ENCODE measurements around the gene ANO6. TPM values are rescaled to one million over a fixed set of nuclear protein-coding genes. Genes with fewer than 3 reads are reported as not detected.

The ANO6 gene
- total RNA-seq, 3 donors from 2014 or later (not counting 1 experiment from before 2014, with no cell fraction given): 26.6 to 31.0 (median 30.4) TPM

DNA sequence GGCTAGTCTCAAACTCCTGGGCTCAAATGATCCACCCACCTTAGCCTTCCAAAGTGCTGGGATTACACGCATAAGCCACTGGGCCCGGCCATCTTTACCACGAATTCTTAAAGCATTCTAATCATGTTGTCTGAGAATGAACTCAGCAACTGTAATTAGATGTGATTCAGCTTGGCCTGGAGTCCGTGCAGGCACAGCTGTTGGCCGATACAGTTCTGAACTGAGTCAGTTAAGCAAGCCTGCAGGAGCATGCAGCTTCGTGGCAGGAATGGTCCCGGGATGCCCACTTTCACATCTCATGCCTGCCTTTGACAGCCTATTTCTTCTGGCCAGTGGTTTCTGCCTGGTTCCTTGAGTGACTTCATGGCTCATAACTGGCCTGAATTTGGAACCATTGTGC lies 194.1 kb downstream of the ANO6 start:
- no peak for ATAC-seq
- no peak overlapping the region for H3K27ac Mint-ChIP-seq
- H3K9me3 ChIP-seq (ENCODE audit: control insufficient read depth, insufficient read depth, low read length): no peaks in the 10 kb centered on the region

DNA sequence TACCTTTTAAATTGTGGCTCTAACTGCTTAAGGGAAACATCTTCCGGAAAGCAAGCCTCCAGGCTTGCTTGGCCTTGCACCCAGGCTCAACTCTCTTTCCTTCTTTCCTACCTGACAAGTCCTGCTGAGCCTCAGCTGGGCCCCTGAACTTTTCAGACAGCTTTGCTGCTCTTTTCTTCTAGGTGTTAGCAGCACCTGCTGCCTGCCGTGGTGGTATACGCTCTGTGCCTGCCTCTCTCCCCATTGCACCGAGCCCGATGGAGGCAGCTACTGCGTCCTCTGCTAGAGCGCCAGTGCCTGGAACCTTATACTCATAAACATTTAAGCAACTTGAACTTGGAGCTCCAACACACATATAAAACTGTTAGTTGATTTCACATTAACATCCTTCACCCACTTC lies 195.7 kb downstream of the ANO6 start:
- H3K27me3 Mint-ChIP-seq (ENCODE audit: low read depth in 2 of 2): no peaks in the 10 kb centered on the region
- DNase-seq (no peak), ATAC-seq (no peak)
- Histone ChIP-seq H3K27ac (ENCODE audit: low read length) (no peak overlapping the region), H3K4me3 (ENCODE audit: low read length) (no peak overlapping the region), H3K36me3 (ENCODE audit: control insufficient read depth, insufficient read depth, low read length) (peaks cover 41% of the 10 kb centered on the region), H3K9me3 (ENCODE audit: control insufficient read depth, insufficient read depth, low read length) (no peaks in the 10 kb centered on the region), H3K4me1 (ENCODE audit: control insufficient read depth, insufficient read depth, low read length) (no peaks in the 10 kb centered on the region), H3K27me3 (ENCODE audit: control insufficient read depth, insufficient read depth, low read length) (no peaks in the 10 kb centered on the region)
- H3K36me3 Mint-ChIP-seq: peaks cover 7% of the 10 kb centered on the region
- no peak overlapping the region for H3K4me3 Mint-ChIP-seq
- no peaks in the 10 kb centered on the region for H3K9me3 Mint-ChIP-seq
- H3K27ac Mint-ChIP-seq: no peak overlapping the region
- no peaks in the 10 kb centered on the region for H3K4me1 Mint-ChIP-seq
- TF ChIP-seq, protein P1, sequence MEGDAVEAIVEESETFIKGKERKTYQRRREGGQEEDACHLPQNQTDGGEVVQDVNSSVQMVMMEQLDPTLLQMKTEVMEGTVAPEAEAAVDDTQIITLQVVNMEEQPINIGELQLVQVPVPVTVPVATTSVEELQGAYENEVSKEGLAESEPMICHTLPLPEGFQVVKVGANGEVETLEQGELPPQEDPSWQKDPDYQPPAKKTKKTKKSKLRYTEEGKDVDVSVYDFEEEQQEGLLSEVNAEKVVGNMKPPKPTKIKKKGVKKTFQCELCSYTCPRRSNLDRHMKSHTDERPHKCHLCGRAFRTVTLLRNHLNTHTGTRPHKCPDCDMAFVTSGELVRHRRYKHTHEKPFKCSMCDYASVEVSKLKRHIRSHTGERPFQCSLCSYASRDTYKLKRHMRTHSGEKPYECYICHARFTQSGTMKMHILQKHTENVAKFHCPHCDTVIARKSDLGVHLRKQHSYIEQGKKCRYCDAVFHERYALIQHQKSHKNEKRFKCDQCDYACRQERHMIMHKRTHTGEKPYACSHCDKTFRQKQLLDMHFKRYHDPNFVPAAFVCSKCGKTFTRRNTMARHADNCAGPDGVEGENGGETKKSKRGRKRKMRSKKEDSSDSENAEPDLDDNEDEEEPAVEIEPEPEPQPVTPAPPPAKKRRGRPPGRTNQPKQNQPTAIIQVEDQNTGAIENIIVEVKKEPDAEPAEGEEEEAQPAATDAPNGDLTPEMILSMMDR (IDR thresholded peaks at IDR 0.05): no peak
- intact Hi-C loops (cut with micrococcal nuclease): no loop called here
- WGBS (ENCODE audit: insufficient coverage): 98% methylated on average over 7 of the region's 7 CpGs

More for the DNA sequence above, 194.1 kb downstream of the ANO6 start:
- no peak for DNase-seq
- Mint-ChIP-seq H3K4me1 (no peaks in the 10 kb centered on the region), H3K4me3 (no peak overlapping the region), H3K36me3 (peaks cover 7% of the 10 kb centered on the region), H3K27me3 (ENCODE audit: low read depth in 2 of 2) (no peaks in the 10 kb centered on the region), H3K9me3 (no peaks in the 10 kb centered on the region)
- H3K27ac ChIP-seq (ENCODE audit: low read length): no peak overlapping the region
- H3K4me1 ChIP-seq (ENCODE audit: control insufficient read depth, insufficient read depth, low read length): no peaks in the 10 kb centered on the region
- H3K4me3 ChIP-seq (ENCODE audit: low read length): no peak overlapping the region
- peaks cover 37% of the 10 kb centered on the region for H3K36me3 ChIP-seq (ENCODE audit: control insufficient read depth, insufficient read depth, low read length)
- intact Hi-C loops (cut with micrococcal nuclease): no loop called here
- no peaks in the 10 kb centered on the region for H3K27me3 ChIP-seq (ENCODE audit: control insufficient read depth, insufficient read depth, low read length)
- WGBS (ENCODE audit: insufficient coverage): 98% methylated on average over 7 of the region's 7 CpGs
- TF ChIP-seq, protein P1 (IDR thresholded peaks at IDR 0.05): no peak

DNA sequence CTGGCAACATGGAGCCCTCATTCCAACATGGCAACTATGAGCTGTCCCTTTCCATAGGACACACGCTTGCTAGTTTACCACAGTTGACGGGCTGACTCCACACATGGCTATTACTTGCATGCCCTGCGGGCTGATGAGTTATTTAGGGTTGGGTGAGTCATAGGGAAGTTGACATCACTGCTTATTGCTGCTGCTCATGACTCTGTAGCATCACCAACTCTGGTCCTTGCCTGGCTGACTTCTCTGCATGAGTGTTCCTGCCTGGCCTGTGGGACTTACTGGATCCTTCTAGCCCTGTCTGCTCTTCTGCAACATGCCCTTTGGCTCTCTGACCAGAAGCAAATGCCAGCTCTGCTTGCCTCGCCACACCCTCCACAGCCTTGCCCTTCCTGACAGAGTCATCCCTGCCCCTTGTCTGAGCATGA lies 199.5 kb downstream of the ANO6 start:
- ATAC-seq (peak in 1 of 3 donors; percentile 22), DNase-seq (peak in 1 of 2 donors; percentile 4)
- H3K36me3 Mint-ChIP-seq: no peaks in the 10 kb centered on the region
- Histone ChIP-seq H3K4me3 (ENCODE audit: low read length) (no peak overlapping the region), H3K27me3 (ENCODE audit: control insufficient read depth, insufficient read depth, low read length) (no peaks in the 10 kb centered on the region), H3K27ac (ENCODE audit: low read length) (no peak overlapping the region), H3K9me3 (ENCODE audit: control insufficient read depth, insufficient read depth, low read length) (no peaks in the 10 kb centered on the region), H3K36me3 (ENCODE audit: control insufficient read depth, insufficient read depth, low read length) (peaks cover 43% of the 10 kb centered on the region), H3K4me1 (ENCODE audit: control insufficient read depth, insufficient read depth, low read length) (no peaks in the 10 kb centered on the region)
- H3K4me1 Mint-ChIP-seq: peaks cover 0 to 5% of the 10 kb centered on the region in 2 donors
- TF ChIP-seq, protein P1 (IDR thresholded peaks at IDR 0.05): no peak
- no peaks in the 10 kb centered on the region for H3K9me3 Mint-ChIP-seq
- no peak overlapping the region for H3K4me3 Mint-ChIP-seq
- 81% methylated on average over 4 of the region's 4 CpGs for whole genome bisulfite sequencing (ENCODE audit: insufficient coverage)
- no peaks in the 10 kb centered on the region for H3K27me3 Mint-ChIP-seq (ENCODE audit: low read depth in 2 of 2)
- intact Hi-C loops (cut with micrococcal nuclease): no loop called here
- no peak overlapping the region for H3K27ac Mint-ChIP-seq

DNA sequence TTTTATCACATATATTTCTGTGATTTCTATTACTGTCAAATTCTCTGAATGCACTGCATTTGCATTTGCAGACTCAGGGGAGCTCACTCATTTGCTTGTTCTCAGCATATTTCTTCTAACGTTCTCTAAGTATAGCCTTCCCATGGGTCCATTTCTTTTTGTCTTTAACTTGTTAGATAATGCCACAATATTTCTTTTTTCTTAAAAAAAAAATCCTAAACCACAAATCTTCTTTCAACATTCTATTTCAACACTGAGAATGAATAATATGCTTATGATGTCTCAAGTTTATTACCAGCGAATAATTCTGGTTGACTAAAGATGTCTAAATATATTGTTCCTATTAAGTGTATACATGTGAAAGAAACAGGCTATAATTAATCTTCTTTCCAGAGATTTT lies 200.2 kb downstream of the ANO6 start:
- Histone ChIP-seq H3K4me1 (ENCODE audit: control insufficient read depth, insufficient read depth, low read length) (no peaks in the 10 kb centered on the region), H3K27me3 (ENCODE audit: control insufficient read depth, insufficient read depth, low read length) (no peaks in the 10 kb centered on the region), H3K27ac (ENCODE audit: low read length) (no peak overlapping the region), H3K36me3 (ENCODE audit: control insufficient read depth, insufficient read depth, low read length) (peaks cover 41% of the 10 kb centered on the region), H3K4me3 (ENCODE audit: low read length) (no peak overlapping the region), H3K9me3 (ENCODE audit: control insufficient read depth, insufficient read depth, low read length) (no peaks in the 10 kb centered on the region)
- H3K36me3 Mint-ChIP-seq: no peaks in the 10 kb centered on the region
- no peaks in the 10 kb centered on the region for H3K9me3 Mint-ChIP-seq
- H3K27ac Mint-ChIP-seq: no peak overlapping the region
- H3K4me3 Mint-ChIP-seq: no peak overlapping the region
- WGBS (ENCODE audit: insufficient coverage): 77% methylated on average over 1 of the region's 2 CpGs
- intact Hi-C loops (cut with micrococcal nuclease): no loop called here
- no peak for ATAC-seq
- H3K27me3 Mint-ChIP-seq (ENCODE audit: low read depth in 2 of 2): no peaks in the 10 kb centered on the region
- peaks cover 0 to 5% of the 10 kb centered on the region in 2 donors for H3K4me1 Mint-ChIP-seq
- TF ChIP-seq, protein P1 (IDR thresholded peaks at IDR 0.05): no peak
- no peak for DNase-seq
